HG02938 (cell line): ENCODE measurements around the gene DEXI.

ENCODE experiments used
- ATAC-seq: cut with Tn5 transposase; IDR thresholded peaks from one replicate; pipeline ENCODE4 v1.9.1; 2021; ENCODE audit warnings: mild to moderate bottlenecking, moderate library complexity; ENCODE audit not compliant: unreplicated experiment

The DEXI gene

DNA sequence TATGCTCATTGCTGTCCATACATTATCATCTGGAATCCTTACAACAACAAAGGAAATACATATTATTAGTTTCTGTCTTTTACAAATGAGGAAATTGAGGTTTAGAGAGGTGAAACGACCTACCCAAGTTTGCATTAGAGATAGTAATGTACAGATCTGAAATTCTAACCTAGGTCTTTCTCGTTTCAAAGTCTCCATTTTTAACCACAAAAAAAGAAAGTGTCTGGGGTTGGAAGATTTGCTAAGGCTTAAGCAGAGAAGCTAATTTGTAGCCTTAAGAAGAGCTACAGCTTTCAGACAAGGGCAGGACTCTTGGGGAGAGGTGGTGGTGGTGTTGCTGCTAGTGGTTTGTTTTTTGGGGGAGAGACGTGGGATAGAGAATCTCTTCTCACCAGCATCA, 46.1 kb downstream of the DEXI start:
- no peak for ATAC-seq

DNA sequence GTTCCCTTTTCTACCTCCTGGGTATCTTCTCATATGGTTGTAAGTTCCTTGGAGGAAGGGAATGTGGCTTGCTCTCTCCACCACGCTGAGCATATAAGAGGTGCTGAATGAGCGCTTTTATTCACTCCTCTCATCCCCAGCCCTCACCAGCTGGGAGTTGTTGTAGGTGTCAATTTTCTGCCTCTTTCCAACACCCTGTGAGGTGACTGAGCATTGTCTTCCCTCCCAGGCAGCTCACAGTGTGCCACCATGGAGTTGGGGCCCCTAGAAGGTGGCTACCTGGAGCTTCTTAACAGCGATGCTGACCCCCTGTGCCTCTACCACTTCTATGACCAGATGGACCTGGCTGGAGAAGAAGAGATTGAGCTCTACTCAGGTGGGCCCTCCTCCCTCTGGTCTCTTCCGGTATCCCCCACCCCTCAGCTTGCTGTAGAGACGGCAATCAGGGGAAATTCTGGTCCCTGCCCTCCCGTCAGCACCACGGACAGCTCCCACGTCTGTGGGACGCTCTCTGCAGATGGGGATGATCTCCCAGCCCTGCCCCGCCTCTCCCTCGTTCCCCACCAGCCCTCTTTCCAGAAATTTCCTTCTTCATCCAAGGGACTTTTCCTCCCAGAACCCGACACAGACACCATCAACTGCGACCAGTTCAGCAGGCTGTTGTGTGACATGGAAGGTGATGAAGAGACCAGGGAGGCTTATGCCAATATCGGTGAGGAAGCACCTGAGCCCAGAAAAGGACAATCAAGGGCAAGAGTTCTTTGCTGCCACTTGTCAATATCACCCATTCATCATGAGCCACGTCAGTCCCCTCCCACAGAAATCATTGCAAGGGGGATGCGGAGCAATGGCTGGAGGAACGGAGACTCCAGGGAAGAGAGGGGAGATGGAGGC, 47.0 kb downstream of the DEXI start:
- ATAC-seq, result no peak

DNA sequence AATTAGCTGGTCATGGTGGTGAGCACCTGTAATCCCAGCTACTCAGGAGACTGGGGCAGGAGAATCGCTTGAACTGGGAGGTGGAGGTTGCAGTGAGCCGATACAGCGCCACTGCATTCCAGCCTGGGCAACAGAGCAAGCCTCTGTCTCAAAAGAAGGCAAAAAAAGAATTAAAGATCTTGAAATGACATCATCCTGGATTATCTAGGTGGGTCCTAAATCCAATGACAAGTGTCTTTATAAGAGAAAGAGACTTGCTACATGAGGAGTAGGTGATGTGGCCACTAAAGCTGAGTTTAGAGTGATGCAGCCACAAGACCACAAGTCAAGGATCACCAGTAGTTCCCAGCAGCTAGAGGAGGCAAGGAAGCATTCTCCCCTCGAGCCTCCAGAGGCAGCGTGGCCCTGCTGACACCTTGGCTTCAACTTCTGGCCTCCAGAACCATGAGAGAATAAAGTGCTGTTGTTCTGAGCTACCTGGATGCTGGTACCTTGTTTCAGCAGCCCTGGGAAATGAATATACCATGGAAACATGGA, 49.4 kb downstream of the DEXI start:
- no peak for ATAC-seq

DNA sequence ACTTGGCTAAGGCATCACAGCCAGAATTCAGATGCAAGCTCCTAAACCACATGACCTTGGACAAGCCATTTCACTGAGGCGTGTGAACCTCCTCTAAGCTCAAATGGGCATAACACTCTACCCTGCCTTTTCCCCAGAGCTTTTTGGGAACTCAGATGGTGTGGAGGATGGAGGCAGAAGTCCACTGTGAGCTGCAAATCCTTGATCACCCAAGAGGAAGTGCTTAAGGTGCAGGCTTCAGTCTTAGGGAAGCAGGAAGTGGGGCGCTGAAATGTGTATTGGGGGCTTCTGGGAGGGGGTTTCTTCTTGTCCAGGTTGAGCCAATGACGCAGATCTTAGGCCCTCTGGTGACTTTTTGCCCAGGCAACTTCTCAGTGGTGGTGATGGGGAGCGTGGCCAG, 52.4 kb downstream of the DEXI start:
- ATAC-seq, result no peak

DNA sequence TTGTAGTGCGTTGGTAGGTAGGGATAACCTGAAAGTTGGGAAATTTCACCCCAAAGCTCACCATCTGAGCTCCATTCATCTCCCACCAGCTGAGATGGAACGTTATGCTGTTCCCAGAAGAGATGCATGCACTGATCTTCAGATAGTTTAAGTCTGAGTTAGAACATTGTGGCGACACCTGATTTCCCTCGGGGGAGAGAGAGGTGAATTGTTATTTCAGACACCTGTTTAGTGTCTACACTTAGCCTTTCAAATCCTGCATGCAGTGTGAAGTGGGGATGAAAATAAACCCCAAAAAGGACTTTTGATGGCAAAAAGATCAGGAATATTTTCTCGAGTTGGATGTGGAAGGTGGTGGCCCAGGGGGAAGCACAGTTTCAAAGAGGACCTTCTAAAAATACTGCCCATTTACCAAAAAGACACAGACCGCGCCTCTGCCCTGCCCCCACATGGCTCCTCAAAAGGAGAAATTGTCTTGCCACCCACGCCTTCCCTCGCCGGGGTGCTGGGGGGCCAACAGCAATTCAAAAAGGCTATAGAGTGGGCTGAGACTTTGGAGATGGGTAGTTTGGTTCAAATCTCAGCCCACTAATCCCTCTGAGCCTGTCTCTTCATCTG, 53.8 kb downstream of the DEXI start:
- ATAC-seq, result no peak

DNA sequence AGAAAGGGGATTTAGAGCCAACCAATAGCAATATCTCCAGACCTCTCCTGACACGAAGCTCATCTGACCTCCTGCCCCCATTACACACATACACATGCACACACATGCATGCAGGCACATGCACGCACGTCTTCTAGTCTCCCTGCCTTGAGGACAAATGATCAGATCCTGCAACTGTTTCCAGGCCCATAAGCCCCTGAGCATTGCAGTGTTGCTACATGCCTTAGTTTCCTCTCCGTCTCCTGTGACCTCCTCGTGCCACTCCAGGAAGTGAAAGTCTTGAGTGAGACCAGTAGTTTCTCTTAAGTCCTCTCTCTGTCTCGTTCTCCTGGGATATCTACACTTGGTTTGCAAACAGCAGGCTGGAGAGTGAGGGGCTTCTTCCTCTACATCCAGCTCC, 57.0 kb downstream of the DEXI start:
- no peak for ATAC-seq

DNA sequence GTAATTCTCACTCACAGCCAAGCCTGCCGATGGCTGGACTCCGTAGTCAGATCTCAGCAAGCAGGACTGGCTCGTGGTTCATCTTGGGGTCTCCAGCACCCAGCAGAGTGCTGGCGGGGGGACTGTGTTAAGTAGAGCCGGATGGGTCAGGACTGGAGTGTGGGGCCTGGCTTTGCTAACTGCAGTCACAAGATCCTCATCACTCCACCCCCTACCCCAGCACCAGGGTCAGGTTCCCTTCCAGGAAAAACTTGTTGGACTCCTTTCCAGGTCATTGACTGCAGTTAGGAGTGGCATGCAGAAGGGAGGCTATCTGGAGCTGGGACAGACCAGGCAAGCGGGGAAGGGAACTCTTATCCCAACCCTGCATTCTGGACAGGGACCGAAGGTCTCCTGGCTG, 59.3 kb downstream of the DEXI start:
- ATAC-seq, result no peak

DNA sequence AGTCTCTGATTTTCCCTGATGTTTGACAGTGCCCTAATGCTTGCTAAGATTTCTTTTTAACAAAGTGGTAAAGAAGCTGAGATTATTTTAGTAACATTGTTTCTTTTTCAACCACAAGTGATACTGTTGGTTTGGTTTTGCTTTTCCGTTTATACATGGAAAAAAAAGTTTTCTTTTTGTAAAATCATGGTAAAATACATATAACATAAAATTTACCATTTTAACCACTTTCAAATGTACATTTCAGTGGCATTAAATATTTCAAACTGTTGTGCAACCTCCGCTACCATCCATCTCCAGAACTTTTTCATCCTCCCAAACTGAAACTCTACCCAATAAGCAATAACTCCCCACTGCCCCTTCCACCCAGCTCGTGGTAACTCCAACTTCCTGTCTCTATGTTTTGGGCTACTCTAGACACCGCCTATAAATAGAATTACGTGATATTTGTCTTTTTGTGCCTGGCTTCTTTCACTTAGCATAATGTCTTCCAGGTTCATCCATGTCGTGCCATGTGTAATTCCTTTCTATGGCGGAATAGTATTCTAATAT, 60.7 kb downstream of the DEXI start:
- ATAC-seq, result no peak

DNA sequence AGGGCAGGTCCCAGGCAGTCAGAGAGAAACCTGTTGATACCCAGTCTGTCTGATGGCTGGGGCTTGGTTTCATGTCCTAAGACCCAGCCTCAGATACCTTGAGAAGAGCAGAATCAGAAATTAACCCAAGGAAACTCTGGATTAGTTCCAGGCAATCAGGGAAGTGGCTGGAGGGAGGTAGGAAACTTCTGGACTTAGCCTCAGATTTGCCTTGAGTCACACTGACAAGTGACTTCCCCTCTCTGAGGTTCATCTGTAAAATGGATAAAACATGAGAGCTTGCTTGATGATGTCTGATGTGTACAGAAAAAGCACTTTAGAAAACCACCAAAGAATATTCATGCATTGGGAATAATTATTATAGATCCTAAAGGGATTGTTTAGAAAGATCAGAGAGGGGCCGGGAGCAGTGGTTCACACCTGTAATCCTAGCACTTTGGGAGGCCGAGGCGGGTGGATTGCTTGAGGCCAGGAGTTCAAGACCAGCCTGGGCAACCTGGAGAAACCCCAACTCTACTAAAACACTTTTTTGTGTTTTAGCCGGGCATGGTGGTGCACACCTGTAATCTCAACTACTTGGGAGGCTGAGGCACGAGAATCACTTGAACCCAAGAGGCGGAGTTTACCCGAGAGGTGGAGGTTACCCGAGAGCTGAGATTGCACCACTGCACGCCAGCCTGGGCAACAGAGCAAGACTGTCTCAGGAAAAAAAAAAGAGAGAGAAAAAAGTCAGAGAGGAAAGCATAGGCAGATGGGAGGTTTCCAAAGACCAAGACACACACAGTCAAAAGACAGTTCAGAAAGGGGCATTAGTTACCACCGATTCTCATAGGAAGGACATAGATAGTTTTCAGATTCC, 61.4 kb downstream of the DEXI start:
- ATAC-seq, result no peak

DNA sequence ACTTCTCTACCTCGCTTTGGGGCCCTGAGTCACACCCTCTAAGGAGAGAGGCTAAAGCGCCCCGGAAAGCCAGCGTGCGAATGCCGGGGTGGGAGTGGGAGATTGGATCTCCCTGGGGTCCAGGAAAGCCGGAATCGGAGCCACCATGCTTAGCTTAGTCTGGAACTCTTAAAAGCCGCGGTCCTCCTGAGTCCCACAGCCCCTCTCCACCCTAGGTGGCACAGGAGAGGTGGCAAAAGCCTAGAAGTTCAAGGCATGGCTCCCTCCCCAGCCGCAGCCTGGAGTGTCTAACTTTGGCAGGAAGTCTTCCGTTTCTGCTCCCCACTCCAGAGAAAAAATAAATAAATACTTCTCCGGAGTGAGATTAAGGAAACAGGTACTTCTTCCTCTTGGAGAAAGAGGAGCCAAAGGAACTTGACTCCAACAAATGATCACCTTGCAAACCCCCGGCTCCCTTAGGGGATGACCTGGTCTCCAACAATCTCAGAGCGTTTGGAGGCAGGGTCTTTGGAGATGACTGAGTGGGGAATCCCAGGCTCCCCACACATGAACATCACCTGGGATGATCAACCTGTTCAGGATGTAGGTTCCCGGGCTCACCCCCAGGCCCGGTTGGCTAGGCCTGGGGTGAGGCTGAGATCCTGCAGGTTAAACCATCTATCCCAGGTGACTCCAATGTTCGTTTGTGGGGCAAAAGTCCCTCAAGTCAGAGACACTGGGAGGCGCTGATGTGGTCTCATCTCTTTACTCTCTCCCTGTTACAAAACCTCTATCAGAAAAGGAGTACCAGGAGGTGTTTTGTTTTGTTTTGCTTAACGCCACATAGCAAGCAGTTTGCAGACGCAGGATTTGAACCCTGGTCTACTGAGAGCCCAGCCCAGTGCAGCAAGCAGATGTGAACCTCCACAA, 62.3 kb downstream of the DEXI start:
- no peak for ATAC-seq
